NCI-H2196 (cell line): Measurements from ENCODE around the gene PBOV1.
A peak's percentile ranks its signal among the peaks of the same experiment; 100 is the strongest.
"Not testable (repeated sequence)": the region's sequence is repeated elsewhere in the genome, so short reads cannot be mapped to it uniquely, and the experiment has no call there.

Source experiments
- DNase-seq: peaks from one replicate; lab custom pipeline; 2025; ENCODE audit not compliant: unreplicated experiment; lab: John Stamatoyannopoulos, UW

Gene PBOV1

GRCh38 chr6:138239774-138240173, 21.5 kb upstream of the PBOV1 start:
- DNase-seq = no peak

DNA sequence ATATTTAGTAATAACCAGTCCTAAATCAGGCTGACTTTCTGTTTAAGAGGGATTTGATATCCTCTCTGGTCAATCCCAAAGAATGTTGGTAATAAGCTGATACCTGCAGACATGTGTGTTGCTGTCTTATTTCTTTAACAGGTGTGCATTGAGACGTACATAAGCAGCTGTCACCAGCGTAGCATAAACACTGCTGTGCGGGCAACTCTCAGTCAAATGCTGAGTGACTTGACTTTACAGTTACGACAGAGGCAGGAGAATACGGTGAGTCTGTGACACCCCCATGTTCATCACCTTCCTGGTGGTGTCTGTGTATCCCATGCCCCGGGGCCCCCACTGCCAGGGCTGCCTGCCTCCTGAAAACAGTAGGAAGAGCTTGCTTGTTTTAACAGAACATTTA, 20.1 kb upstream of the PBOV1 start:
- DNase-seq = no peak

DNA sequence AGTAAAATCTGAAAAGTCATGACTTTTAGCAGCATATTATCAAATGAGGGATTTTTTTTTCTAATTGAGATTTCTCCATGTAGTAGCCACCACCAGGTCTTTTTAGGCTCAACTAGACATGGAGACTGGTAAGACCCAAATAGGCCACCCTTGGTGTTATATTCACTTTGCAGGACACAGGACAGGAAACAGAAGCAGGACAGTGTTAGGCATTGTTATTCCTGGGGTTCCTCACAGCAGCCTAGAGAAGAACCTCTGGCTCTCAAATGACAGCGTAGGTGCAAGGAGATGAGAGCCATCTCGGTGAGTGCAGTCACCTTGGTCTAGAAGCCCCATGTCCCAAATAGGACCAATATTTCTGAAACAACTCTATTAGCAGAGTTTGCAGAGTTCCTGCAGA, 19.2 kb upstream of the PBOV1 start:
- no peak for DNase-seq

DNA sequence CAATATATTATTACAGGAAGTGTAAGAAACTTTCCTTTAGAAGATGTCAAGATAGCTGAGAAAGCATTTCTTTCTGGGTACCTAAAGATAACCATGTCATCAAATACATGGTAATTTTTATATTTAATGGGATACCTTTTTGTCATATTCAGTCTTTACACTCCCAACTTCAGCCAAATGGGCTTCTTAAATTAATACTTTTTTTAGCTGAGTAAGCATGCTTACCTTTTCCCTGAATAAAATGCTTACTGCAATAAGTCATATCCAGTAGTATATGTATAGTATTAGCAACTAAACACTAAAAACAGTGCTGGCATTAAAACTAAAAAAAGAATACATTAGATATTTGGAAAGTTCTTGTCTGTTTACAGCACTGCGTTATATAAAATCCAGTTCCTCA, 17.4 kb upstream of the PBOV1 start:
- DNase-seq = no peak

DNA sequence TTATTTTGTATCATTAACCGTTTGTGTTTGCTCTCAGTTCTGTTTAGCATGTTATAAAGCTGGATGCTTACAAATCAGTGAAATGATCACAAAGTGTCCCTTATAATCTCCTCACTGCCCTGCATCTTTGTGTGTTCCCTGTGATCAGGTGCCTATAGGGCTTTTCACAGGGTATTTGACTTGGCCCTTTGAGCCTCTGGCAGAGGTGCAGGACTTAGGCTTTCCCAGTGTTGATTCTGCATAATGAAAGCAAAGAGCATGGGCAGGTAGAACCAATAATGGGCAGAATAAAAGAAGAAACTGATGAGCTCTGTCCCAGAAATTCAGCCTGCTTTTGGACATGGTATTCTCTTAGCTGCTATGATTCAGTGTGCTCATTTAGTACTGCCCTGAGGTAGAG, 16.9 kb upstream of the PBOV1 start:
- no peak for DNase-seq

- no peak for DNase-seq
These were observed 16.1 kb upstream of the PBOV1 start for GRCh38 chr6:138234363-138234762.

DNA sequence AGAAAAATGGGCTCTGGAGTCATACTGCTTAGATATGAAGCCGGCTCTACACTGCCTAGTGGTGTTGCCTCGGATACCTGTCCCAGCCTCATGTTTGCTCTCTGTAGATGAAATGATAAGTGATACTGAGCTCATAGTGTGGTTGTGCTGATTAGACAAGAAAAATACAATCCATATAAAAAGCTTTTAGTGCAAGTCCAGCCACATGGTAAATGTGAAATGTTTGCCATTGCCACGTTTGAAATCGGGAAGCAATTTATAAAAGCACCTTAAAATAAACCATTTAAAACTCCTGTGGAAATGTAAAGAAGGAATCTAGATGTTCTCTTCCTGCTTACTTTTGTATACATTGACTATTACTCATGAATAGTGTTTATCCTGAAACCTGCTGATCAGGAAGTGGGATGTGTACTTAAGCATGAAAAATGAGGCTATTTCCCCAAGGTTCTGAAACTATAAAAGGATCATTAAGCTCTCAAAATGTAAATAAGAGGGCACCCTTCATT, 13.1 kb upstream of the PBOV1 start:
- peak; percentile 62 for DNase-seq

- DNase-seq = no peak
These were observed 12.6 kb upstream of the PBOV1 start for GRCh38 chr6:138230759-138231380.

DNA sequence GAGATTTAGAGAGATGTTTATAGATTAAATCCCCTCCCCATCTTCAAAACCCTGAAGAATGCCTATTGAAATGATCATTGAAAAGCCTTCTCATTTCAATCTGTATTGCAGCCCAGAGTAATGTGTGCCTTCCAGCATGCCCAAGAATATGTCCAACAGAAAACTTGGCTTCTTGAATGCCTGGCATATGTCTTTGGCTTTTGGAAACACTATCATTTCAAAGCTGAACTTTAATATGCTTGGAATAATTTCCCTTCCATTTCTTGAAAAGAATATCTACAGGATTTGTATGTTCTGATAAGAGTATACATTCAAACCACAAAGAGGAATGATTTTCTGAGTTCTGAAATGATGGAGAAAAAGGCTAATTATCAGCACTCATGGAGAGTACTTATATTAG, 11.9 kb upstream of the PBOV1 start:
- DNase-seq = no peak

- no peak for DNase-seq
These were observed 11.4 kb upstream of the PBOV1 start for GRCh38 chr6:138229663-138230179.

GRCh38 chr6:138229072-138229471, 10.8 kb upstream of the PBOV1 start:
- no peak for DNase-seq

DNA sequence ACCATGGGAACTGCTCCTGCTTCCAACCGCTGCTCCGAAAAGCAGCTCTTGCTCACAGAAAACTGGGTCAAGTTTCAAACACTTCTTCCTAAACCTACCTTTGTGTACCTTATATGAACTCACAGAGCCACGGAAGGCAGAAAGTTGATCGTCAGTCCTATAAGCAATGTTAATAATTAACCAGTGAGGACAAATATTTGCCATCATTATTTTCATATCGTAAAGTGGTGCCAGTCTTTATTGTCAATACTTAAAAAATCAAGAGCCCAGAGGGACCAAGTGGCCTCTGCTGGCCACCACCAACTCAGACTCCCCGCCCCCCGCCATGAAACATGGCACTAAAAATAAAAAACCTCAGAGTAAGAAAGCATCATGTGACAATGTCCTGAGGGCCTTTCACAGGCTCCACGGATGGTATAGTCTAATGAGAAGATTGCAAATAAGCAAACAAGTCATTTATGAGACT, 9.1 kb upstream of the PBOV1 start:
- peak; percentile 57 for DNase-seq

DNA sequence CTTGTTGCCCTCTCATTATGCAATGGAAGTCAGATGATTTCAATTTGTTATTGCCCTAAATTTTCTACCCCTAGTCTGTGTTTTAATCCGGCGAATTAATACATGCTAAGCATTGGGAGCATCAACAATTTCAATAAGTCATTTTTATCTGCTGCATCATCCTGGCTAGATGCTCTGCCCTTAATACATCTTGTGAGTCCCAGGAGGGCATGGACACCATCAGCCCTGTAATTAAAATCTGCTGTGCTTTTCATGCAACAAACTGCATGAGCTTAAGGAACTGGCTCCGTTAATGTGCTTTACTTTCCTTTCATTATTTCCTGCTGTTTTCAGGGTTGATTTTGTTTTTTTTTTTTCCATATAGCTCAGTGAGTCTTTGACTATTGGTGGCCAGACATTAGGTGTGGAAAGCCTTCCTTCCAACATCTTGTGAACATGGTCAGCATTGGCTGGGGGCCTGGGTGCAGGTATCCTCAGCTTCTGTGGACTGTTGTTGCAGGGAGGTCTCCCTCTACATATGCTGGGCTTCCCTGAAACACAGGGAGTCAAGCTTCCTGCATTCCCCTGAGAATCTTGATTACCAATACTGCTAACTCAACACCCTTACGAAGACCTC, 8.5 kb upstream of the PBOV1 start:
- no peak for DNase-seq

DNA sequence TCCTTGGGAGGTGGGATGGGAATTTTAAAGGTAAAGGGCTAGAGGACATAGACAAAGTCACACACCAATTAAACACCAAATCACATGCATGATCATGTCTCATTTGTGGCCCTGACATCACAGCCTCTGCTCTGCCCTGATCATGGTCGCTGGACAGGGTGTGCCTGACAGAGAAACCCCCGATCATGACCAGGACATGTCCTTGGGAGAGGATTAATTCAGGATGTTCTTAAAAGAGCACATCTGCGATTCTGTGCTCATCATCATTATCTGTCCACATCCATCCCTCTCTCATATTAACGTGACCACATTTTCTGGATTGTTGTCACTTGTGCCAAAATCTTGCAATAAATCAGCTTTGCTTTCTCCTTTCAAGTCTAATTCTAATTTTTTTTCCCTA, 7.7 kb upstream of the PBOV1 start:
- DNase-seq = no peak

DNA sequence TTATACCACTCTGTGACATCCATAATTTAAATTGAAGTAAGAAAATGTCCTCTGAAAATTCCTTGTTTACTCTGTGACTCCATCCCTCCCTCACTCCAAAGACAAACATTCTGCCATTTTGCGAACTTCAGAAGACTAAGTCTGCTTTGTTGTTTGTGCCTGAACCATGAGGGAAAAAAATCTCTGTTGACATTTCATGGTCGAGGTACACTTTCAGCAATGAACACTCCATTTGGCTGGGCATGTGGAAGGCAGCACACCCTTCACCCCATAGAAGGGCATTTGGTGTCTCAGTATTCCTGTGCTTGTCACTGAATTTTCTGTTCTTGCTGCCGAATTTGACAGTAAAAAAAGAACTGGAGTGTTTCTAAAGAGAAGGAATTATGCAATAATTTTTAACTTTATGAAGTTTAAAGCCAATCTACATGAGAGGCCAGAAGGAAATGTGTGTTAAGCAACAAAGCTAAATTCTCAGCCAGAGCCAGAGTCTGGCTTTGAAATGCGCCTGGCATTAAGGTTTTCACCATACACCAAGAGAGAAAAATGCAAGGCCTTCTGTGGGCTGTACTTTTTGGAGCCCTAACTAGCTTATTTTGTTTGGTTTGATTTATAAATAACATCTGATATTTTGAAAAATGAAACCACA, 4.7 kb upstream of the PBOV1 start:
- no peak for DNase-seq

GRCh38 chr6:138219901-138220300, 1.6 kb upstream of the PBOV1 start:
- DNase-seq = no peak

DNA sequence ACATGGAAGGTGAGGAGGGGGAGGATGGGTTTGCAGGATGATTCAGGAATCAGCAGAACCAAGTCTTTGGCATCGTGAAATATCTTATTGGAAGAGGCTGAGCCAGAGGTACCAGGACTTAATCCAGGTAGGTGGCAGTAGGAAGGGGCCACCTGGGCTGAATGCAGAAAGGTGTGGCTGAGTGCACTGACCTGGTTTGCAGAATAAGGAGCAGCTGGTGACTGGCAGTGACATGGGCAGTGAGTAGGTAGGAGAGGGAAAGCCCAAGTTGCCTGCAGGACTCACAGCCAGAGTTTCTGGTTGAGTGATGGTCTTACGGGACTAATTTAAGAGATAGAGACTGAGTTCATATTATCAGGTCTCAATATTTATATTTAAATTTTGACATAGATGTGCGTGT, 1.1 kb upstream of the PBOV1 start:
- DNase-seq = no peak

DNA sequence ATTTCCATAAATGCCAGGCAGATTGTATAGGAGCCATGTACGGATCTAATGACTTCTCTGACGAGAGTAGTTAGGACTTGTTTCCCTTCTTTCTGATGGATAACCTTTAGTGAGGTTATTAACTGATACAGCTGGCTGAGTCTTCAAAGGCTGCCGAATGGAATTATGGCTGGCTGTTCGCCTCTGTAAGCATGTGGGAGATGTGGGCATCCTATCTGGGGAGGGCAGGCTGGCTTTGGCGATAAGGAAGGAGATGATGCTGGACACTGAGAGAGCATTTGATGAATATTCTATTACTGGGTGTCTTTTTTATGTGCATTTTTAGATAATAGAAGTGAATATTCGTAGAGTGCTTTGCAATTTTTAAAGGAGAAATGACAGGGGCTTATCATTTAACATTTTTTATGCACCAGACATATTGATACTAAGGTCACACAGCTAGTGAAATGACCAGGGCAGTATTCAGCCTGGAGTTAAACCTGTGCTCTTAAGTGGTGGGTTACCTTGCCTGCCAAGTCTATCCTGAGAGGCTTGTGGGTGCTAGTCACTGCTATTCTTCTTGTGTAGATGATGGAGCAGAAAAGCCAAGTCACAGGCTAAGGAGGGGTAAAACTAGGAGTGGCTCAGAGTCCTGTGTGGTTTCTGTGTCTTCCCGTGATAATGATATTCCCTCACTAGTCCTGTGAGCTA, 3.1 kb downstream of the PBOV1 start:
- DNase-seq = no peak

- not testable (repeated sequence) for DNase-seq
These were observed 5.8 kb downstream of the PBOV1 start for GRCh38 chr6:138212530-138212929.

DNA sequence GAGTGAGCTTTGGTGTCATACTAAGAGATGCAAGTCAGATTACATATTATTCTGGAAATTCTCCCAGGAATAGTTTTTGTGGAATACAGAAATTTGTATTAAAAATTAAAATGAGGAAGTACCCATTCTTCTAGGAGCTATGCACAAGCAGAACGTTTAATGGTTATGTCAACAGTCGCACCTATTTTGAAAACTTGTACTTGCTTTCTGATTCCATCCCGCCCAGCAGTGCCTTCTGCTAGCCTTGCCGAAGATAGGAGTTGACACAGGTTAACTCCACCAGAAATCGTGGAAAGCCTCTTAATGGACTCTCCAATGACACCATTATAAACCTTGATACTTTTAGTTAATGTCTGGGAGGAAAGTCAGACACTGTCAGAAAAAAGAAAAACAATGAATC, 6.7 kb downstream of the PBOV1 start:
- no peak for DNase-seq

- no peak for DNase-seq
These were observed 7.2 kb downstream of the PBOV1 start for GRCh38 chr6:138211048-138211581.
